ENCODE measurements around the gene NUFIP1.
A peak's percentile ranks its signal among the peaks of the same experiment; 100 is the strongest.

Gene NUFIP1

DNA sequence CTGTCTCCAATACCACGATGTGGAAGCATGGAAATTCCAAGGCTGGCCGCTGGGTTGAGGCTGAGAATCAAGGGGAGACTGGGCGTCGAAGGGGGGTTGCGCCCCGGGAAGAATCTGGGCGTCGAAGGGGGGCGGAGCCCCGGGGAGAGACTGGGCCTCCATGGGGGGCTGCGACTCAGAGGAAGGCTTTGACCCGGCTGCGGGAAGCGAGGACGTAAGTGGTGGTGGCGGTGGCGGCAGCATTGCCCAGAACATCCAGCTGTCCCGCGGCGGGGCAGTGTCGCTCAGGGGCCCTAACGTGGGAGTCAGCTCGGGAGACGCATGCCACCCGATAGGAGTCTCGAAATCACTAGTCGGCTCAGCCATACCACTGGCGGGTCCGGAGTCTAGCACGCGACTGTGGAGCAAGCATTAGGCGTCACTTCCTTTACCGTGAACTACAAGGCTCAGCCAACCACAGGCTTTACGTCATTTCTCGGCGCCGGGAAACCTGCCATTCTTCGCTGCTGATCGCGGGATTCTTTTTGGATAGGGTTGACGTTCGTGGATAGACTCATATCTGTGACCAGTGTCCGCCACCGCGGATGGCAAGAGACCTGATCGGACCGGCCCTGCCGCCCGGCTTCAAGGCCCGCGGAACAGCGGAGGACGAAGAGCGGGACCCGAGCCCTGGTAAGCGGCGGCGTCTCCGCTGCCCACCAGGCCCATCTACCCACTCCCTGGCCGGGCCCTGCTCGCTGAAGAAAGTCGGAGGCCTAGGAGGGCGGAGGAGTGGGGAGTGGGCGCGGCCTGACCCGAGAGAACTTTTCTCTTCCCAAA lies at the start of gene NUFIP1, which contains the start of gene GPALPP1:
NUFIP1 (minus strand) TSS at position 401 of the 819 bp plus-strand sequence; CDS start at position 366, 35 bp downstream.
GPALPP1 (plus strand) TSS at position 468 of the 819 bp plus-strand sequence; CDS start at position 585, 117 bp downstream.
- peak within 1 kb of the TSS; percentile 83 for H3K9ac ChIP-seq (ENCODE audit: low read length)
- H2AFZ ChIP-seq (ENCODE audit: low read length) = peak within 1 kb of the TSS; percentile 70
- peak within 1 kb of the TSS; percentile 76 for H3K4me2 ChIP-seq (ENCODE audit: low read depth, low read length)
- no peaks in the 10 kb centered on the region for H3F3A ChIP-seq (ENCODE audit: insufficient read depth, low read length)
- TF ChIP-seq EZH2 (optimal IDR thresholded peaks at IDR 0.05; ENCODE audit: low read depth, low read length) (no peak), EZH2phosphoT487 (IDR thresholded peaks at IDR 0.05; ENCODE audit: low read length) (no peak)
- TF ChIP-seq, protein P1, sequence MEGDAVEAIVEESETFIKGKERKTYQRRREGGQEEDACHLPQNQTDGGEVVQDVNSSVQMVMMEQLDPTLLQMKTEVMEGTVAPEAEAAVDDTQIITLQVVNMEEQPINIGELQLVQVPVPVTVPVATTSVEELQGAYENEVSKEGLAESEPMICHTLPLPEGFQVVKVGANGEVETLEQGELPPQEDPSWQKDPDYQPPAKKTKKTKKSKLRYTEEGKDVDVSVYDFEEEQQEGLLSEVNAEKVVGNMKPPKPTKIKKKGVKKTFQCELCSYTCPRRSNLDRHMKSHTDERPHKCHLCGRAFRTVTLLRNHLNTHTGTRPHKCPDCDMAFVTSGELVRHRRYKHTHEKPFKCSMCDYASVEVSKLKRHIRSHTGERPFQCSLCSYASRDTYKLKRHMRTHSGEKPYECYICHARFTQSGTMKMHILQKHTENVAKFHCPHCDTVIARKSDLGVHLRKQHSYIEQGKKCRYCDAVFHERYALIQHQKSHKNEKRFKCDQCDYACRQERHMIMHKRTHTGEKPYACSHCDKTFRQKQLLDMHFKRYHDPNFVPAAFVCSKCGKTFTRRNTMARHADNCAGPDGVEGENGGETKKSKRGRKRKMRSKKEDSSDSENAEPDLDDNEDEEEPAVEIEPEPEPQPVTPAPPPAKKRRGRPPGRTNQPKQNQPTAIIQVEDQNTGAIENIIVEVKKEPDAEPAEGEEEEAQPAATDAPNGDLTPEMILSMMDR (IDR thresholded peaks at IDR 0.05; ENCODE audit: low read length) = no peak
- H3K9me2 ChIP-seq (replicated peaks; ENCODE audit: insufficient read depth, low read length) = no peaks in the 10 kb centered on the region
- peak within 1 kb of the TSS; percentile 45; the same call in 1 of the 2 replicates for H3K27ac ChIP-seq (ENCODE audit: low read length)
- peaks cover 54% of the 10 kb centered on the region for H3K79me2 ChIP-seq (ENCODE audit: low read length)
- DNase-seq = peak; percentile 87
- H3K4me3 ChIP-seq (ENCODE audit: low read length) = peak within 1 kb of the TSS; percentile 87
- no peaks in the 10 kb centered on the region for H3K36me3 ChIP-seq (replicated peaks; ENCODE audit: insufficient read depth, low read length)
- no peaks in the 10 kb centered on the region for H3K9me3 ChIP-seq (replicated peaks; ENCODE audit: insufficient read depth, low read length)
- no peaks in the 10 kb centered on the region for H3K4me1 ChIP-seq (ENCODE audit: low read length)
- no peaks in the 10 kb centered on the region for H4K20me1 ChIP-seq (ENCODE audit: insufficient read depth, low read length)
- H3K27me3 ChIP-seq (replicated peaks; ENCODE audit: insufficient read depth, low read length) = no peaks in the 10 kb centered on the region

DNA sequence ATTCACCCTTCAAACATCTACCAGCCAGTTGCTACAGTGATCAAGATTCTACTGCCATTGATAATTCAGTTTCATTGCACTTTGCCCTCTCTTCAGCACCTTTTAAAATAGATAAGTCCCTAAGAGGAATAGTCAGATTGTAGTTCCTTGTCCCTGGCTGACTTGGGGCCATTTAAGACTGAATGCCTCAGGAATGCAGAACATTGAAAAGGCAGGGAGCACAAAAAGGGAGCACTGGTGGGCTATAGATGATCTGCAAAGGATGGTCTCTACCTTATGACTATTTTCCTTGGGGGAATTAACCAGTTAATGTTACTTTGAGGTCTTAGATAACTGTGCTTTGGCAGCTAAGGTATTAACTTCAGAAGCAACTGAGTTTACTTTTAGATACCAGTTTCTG lies 46.9 kb upstream of the NUFIP1 start:
- no peaks in the 10 kb centered on the region for H3K79me2 ChIP-seq (ENCODE audit: low read length)
- H3K4me1 ChIP-seq (ENCODE audit: low read length) = no peaks in the 10 kb centered on the region

DNA sequence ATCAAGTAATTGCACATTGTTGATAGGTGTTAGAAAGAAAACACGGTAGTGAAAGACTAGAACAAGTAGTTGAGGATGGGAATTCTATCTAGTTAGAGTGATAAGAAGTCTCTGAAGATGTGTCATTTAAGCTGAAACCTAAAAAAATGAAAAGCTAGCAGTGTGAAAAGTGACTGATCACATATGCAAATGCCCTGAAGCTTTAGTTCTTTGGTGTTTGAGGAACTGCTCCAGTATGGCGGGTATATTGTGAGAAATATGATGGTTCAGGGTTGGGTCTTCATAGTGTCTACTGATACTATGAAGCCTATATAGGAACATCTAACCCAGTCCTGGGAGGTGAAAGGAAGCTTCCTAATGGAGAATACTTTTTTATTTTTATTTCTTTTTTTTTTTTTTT lies 45.1 kb upstream of the NUFIP1 start:
- Histone ChIP-seq H3K27me3 (replicated peaks; ENCODE audit: insufficient read depth, low read length) (no peaks in the 10 kb centered on the region), H3K9me2 (replicated peaks; ENCODE audit: insufficient read depth, low read length) (no peaks in the 10 kb centered on the region), H3K9ac (ENCODE audit: low read length) (no peak overlapping the region), H3K4me3 (ENCODE audit: low read length) (no peak overlapping the region), H2AFZ (ENCODE audit: low read length) (no peak overlapping the region), H3K4me1 (ENCODE audit: low read length) (no peaks in the 10 kb centered on the region), H3K9me3 (replicated peaks; ENCODE audit: insufficient read depth, low read length) (no peaks in the 10 kb centered on the region), H3K36me3 (replicated peaks; ENCODE audit: insufficient read depth, low read length) (no peaks in the 10 kb centered on the region), H3K79me2 (ENCODE audit: low read length) (no peaks in the 10 kb centered on the region), H3K27ac (ENCODE audit: low read length) (no peak overlapping the region), H3F3A (ENCODE audit: insufficient read depth, low read length) (no peaks in the 10 kb centered on the region), H4K20me1 (ENCODE audit: insufficient read depth, low read length) (no peaks in the 10 kb centered on the region), H3K4me2 (ENCODE audit: low read depth, low read length) (no peak overlapping the region)
- no peak for DNase-seq
- TF ChIP-seq, protein P1 (IDR thresholded peaks at IDR 0.05; ENCODE audit: low read length) = no peak
- TF ChIP-seq EZH2phosphoT487 (IDR thresholded peaks at IDR 0.05; ENCODE audit: low read length) = no peak
- no peak for TF ChIP-seq EZH2 (optimal IDR thresholded peaks at IDR 0.05; ENCODE audit: low read depth, low read length)

More for the DNA sequence above, 46.9 kb upstream of the NUFIP1 start:
- Histone ChIP-seq H3F3A (ENCODE audit: insufficient read depth, low read length) (no peaks in the 10 kb centered on the region), H3K9me3 (replicated peaks; ENCODE audit: insufficient read depth, low read length) (no peaks in the 10 kb centered on the region), H3K4me3 (ENCODE audit: low read length) (no peak overlapping the region), H3K27me3 (replicated peaks; ENCODE audit: insufficient read depth, low read length) (no peaks in the 10 kb centered on the region), H3K4me2 (ENCODE audit: low read depth, low read length) (no peak overlapping the region), H4K20me1 (ENCODE audit: insufficient read depth, low read length) (no peaks in the 10 kb centered on the region), H3K36me3 (replicated peaks; ENCODE audit: insufficient read depth, low read length) (no peaks in the 10 kb centered on the region), H3K9ac (ENCODE audit: low read length) (no peak overlapping the region), H3K27ac (ENCODE audit: low read length) (no peak overlapping the region), H2AFZ (ENCODE audit: low read length) (no peak overlapping the region), H3K9me2 (replicated peaks; ENCODE audit: insufficient read depth, low read length) (no peaks in the 10 kb centered on the region)
- TF ChIP-seq, protein P1 (IDR thresholded peaks at IDR 0.05; ENCODE audit: low read length) = no peak
- TF ChIP-seq EZH2phosphoT487 (IDR thresholded peaks at IDR 0.05; ENCODE audit: low read length) = no peak
- no peak for DNase-seq
